Panc1 (cell line): ENCODE data around the gene RPS6KA1. TPM values are rescaled to one million over a fixed set of nuclear protein-coding genes. Genes with fewer than 3 reads are reported as not detected.

Experiments
- ATAC-seq: fragments of 200-7000 bp; cut with Tn5 transposase; 2 replicates; pipeline ENCODE4 v1.9.1; 2020; ENCODE audit warnings: mild to moderate bottlenecking, moderate library complexity
- BruUV-seq: library from RNA; stranded (reverse); fragments of 400-500 nt; replicated peaks from 2 replicates; lab custom pipeline; 2021; lab: Mats Ljungman, UMichigan
- CTCF ChIA-PET: fragments of 300-600 bp; sonication (Branson Sonifier 250); formaldehyde crosslinking; loops from one replicate; lab custom pipeline; 2022; ENCODE audit warnings: antibody characterized with exemption; lab: Charles Lee
- POLR2A ChIA-PET: fragments of 300-600 bp; sonication (Branson Sonifier 250); formaldehyde crosslinking; loops from one replicate; lab custom pipeline; 2022; ENCODE audit warnings: antibody characterized with exemption; lab: Charles Lee
- DNase-seq: peaks from one replicate; pipeline ENCODE4 v3.0.0-alpha.2; 2010; ENCODE audit warnings: low read depth, low spot score
- H3K27ac ChIP-seq: 2 replicates; pipeline ENCODE4 v1.5.1; 2011; ENCODE audit warnings: mild to moderate bottlenecking, low read length, inconsistent platforms
- H3K27me3 ChIP-seq: fragments of 200-500 bp; sonication (Bioruptor generic); 2 replicates; pipeline ENCODE4 v1.6.0; 2014; ENCODE audit warnings: low read length, inconsistent platforms; ENCODE audit not compliant: control insufficient read depth, insufficient read depth
- H3K36me3 ChIP-seq: fragments of 200-500 bp; sonication (Bioruptor generic); 2 replicates; pipeline ENCODE4 v1.5.1; 2014; ENCODE audit warnings: inconsistent platforms, mild to moderate bottlenecking, low read length, moderate library complexity; ENCODE audit not compliant: control insufficient read depth, insufficient read depth
- H3K4me1 ChIP-seq: 2 replicates; pipeline ENCODE4 v1.5.1; 2011; ENCODE audit warnings: inconsistent platforms, mild to moderate bottlenecking, low read length, moderate library complexity; ENCODE audit not compliant: control insufficient read depth, insufficient read depth
- H3K4me3 ChIP-seq, 2 experiments: 2 replicates each; pipeline ENCODE4 v1.5.1; 2011 to 2012; ENCODE audit warnings: low read depth in 2 of 2, low read length in 2 of 2, mild to moderate bottlenecking in 2 of 2, inconsistent platforms in 1 of 2, moderate library complexity in 1 of 2
- H3K9me3 ChIP-seq: fragments of 200-500 bp; sonication (Bioruptor generic); 2 replicates; pipeline ENCODE4 v1.5.1; 2014; ENCODE audit warnings: low read depth, mild to moderate bottlenecking, inconsistent platforms, low read length, moderate library complexity; ENCODE audit not compliant: control insufficient read depth, insufficient read depth
- CTCF ChIP-seq: fragments of 450-650 bp; IDR thresholded peaks from 2 replicates; pipeline ENCODE4 v1.5.1; 2017; ENCODE audit warnings: mild to moderate bottlenecking
- POLR2AphosphoS5 ChIP-seq: IDR thresholded peaks from 2 replicates; pipeline ENCODE4 v1.6.1; 2012; ENCODE audit warnings: mild to moderate bottlenecking, low read depth, low read length, moderate library complexity
- REST ChIP-seq, 2 experiments: IDR thresholded peaks; 2 replicates each; pipeline ENCODE4 v1.6.1; 2011 to 2012; ENCODE audit warnings: low read depth in 2 of 2, control low read depth in 1 of 2, low read length in 1 of 2, mild to moderate bottlenecking in 1 of 2, moderate library complexity in 1 of 2; ENCODE audit not compliant: insufficient read depth in 1 of 2
- SIN3A ChIP-seq: IDR thresholded peaks from 2 replicates; pipeline ENCODE4 v1.6.1; 2012; ENCODE audit warnings: low read depth, mild to moderate bottlenecking, low read length, moderate library complexity, borderline replicate concordance; ENCODE audit not compliant: insufficient read depth
- TCF7L2 ChIP-seq: IDR thresholded peaks from 2 replicates; pipeline ENCODE4 v1.6.1; 2011; ENCODE audit warnings: mild to moderate bottlenecking, low read depth, low read length, inconsistent platforms
- in situ Hi-C: cut with HindIII; loops from 2 replicates; pipeline ENCODE4 v1.10.0; 2016; ENCODE audit warnings: low sequenced_read_pairs, low pct_unique_long_range_greater_than_20kb
- intact Hi-C: fragments of 100-400 bp; cut with micrococcal nuclease; formaldehyde crosslinking; loops from one replicate; pipeline ENCODE4 v1.10.0; 2022; ENCODE audit not compliant: unreplicated experiment
- total RNA-seq: library from RNA; stranded (reverse); gene quantifications from one replicate; pipeline ENCODE4 v1.2.1, GENCODE V29; 2021; ENCODE audit not compliant: unreplicated experiment

Gene RPS6KA1
- total RNA-seq, 1 experiment from 2014 or later, result 44.0 TPM

- POLR2A ChIA-PET, result no interaction called here
- DNase-seq, result no peak
- CTCF ChIA-PET, result no interaction called here
- no TSS peak for BruUV-seq
- intact Hi-C loops (no loop called here), in situ Hi-C loops (no loop called here)
- TF ChIP-seq TCF7L2 (no peak), POLR2AphosphoS5 (no peak), REST (IDR thresholded peaks at IDR 0.05; ENCODE audit: insufficient read depth in 1 of 2, low read depth in 2 of 2, low read length in 1 of 2) (no peak), SIN3A (no peak), CTCF (no peak)
- H3K4me3 ChIP-seq, result no peak overlapping the region
- H3K36me3 ChIP-seq, result no peaks in the 10 kb centered on the region
- no peaks in the 10 kb centered on the region for H3K9me3 ChIP-seq
- H3K27me3 ChIP-seq, result no peaks in the 10 kb centered on the region
- H3K27ac ChIP-seq, result no peak overlapping the region
- H3K4me1 ChIP-seq, result no peaks in the 10 kb centered on the region
- ATAC-seq, result no peak
These were observed 50.6 kb downstream of the RPS6KA1 start for GRCh38 chr1:26580116-26580515.

- Histone ChIP-seq H3K27me3 (no peaks in the 10 kb centered on the region), H3K4me1 (no peaks in the 10 kb centered on the region), H3K4me3 (no peak overlapping the region), H3K9me3 (no peaks in the 10 kb centered on the region), H3K27ac (no peak overlapping the region), H3K36me3 (no peaks in the 10 kb centered on the region)
- in situ Hi-C loops, result no loop called here
- no TSS peak for BruUV-seq
- no peak for ATAC-seq
- ChIA-PET POLR2A (no interaction called here), CTCF (interaction anchor here (0.8 kb wide), 1 partner anchor 10 kb away, joined by 3 read pairs; no protein-coding TSS in a partner anchor)
- TF ChIP-seq REST (IDR thresholded peaks at IDR 0.05; ENCODE audit: insufficient read depth in 1 of 2, low read depth in 2 of 2, low read length in 1 of 2) (no peak), SIN3A (no peak), CTCF (no peak)
- intact Hi-C loops, result no loop called here
- no peak for DNase-seq
These were observed 51.7 kb downstream of the RPS6KA1 start for GRCh38 chr1:26581287-26581651.
